Duodenal mucosa (tissue), 2 donors: ENCODE measurements around the gene HS3ST5.
"Not testable (repeated sequence)": the region's sequence is repeated elsewhere in the genome, so short reads cannot be mapped to it uniquely, and the experiment has no call there.

Experiments used
- H3K27ac ChIP-seq: one replicate; pipeline ENCODE4 v1.7.0; 2013; ENCODE audit warnings: low read depth, low read length
- H3K27me3 ChIP-seq, 2 donors: one replicate each; pipeline ENCODE4 v1.7.0; 2013; ENCODE audit warnings: low read length in 2 of 2, control low read depth in 1 of 2; ENCODE audit not compliant: insufficient read depth in 2 of 2, control insufficient read depth in 1 of 2
- H3K36me3 ChIP-seq, 2 donors: one replicate each; pipeline ENCODE4 v1.7.0; 2013; ENCODE audit warnings: low read length in 2 of 2, control low read depth in 1 of 2; ENCODE audit not compliant: insufficient read depth in 2 of 2, control insufficient read depth in 1 of 2
- H3K4me1 ChIP-seq, 2 donors: one replicate each; pipeline ENCODE4 v1.7.0; 2013; ENCODE audit warnings: low read length in 2 of 2, control low read depth in 1 of 2; ENCODE audit not compliant: insufficient read depth in 2 of 2, control insufficient read depth in 1 of 2
- H3K4me3 ChIP-seq, 2 donors: one replicate each; pipeline ENCODE4 v1.7.0; 2013; ENCODE audit warnings: low read length in 2 of 2, low read depth in 1 of 2
- H3K9ac ChIP-seq, 2 donors: one replicate each; pipeline ENCODE4 v1.7.0; 2013; ENCODE audit warnings: low read length in 2 of 2, low read depth in 1 of 2
- H3K9me3 ChIP-seq, 2 donors: one replicate each; pipeline ENCODE4 v1.7.0; 2013; ENCODE audit warnings: low read length in 2 of 2, control low read depth in 1 of 2; ENCODE audit not compliant: control insufficient read depth in 1 of 2

The HS3ST5 gene

DNA sequence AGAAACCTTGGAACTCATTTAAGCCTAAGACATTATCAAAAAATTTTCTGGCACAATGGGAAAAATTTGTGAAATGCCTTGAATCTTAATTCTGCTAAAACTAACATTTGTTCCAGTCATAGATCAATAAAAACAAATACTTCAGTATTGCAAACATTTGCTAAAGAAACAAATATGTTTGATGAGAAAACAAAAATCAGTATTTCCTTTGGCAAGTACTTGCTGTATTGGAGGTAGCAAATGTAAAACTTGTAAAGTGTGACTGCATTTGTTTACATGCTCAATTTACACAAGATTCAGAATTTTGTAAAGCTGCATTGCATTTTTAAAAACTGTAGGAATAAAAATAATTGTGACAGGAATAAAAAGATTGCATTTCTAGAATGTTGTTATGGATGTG, 183.1 kb downstream of the HS3ST5 start:
- Histone ChIP-seq H3K4me3 (no peak overlapping the region), H3K36me3 (no peaks in the 10 kb centered on the region), H3K27ac (no peak overlapping the region), H3K9me3 (no peaks in the 10 kb centered on the region), H3K9ac (no peak overlapping the region), H3K4me1 (peaks cover 0 to 36% of the 10 kb centered on the region in 2 donors), H3K27me3 (no peaks in the 10 kb centered on the region)

DNA sequence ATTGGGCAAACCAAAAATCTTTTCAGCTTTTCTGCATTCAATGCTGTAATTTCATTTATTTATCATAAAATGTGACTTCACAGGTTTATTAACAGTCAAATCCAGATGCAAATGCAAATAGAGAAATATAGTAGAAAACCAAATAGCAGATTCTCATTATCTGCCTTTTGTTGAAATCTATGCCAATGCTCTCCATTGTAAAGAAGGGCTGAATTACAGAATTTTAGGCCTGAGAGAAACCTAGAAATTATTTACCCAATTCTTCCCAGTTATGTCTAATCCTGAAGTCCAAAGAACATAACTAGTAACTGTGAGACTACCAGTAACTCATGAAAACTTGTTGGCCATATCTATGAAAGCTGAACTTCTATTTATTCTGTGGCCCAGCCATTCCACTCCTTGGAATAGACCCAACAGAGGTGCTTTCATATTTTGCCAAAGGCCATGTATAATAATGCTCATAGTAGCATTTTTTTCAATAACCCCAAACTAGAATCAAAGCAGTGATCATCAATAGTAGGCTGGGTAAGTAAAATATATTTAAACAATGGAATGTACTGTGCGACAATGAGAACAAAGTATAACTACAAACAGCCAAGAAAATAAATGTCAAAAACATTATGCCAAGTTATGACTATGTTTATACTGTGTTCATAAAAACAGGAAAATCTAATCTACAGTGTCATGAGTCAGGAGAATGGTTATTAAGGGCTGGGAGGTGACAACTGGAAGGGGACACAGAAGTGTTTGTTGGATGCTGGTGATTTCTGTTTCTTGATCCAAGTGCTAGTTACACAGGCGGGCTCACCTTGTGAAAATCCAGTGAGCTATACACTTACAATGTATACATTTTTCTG, 183.8 kb downstream of the HS3ST5 start:
- H3K36me3 ChIP-seq, result no peaks in the 10 kb centered on the region
- no peak overlapping the region for H3K9ac ChIP-seq
- no peaks in the 10 kb centered on the region for H3K9me3 ChIP-seq
- peaks cover 0 to 34% of the 10 kb centered on the region in 2 donors for H3K4me1 ChIP-seq
- no peak overlapping the region for H3K4me3 ChIP-seq
- no peaks in the 10 kb centered on the region for H3K27me3 ChIP-seq
- no peak overlapping the region for H3K27ac ChIP-seq

DNA sequence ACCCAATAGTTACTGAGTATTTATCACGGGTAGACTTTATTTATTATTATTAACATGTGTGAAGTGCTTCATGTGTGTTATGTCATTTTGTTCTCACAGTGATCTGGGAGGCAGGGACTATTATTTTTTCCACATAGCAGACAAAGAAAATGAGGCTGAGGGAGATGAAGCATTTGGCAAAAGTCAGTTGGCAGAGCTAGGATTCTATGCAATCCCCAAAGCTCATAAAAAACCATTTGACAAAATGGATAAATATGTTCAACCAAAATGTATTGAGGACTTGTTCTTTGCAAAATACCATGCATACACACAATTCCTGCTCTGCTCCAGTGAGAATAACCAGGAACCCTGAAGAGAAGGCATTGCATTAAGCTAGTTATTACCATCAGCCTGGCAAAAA, 184.4 kb downstream of the HS3ST5 start:
- Histone ChIP-seq H3K27me3 (no peaks in the 10 kb centered on the region), H3K4me1 (peaks cover 0 to 30% of the 10 kb centered on the region in 2 donors), H3K4me3 (no peak overlapping the region), H3K27ac (no peak overlapping the region), H3K36me3 (no peaks in the 10 kb centered on the region), H3K9me3 (no peaks in the 10 kb centered on the region), H3K9ac (no peak overlapping the region)

DNA sequence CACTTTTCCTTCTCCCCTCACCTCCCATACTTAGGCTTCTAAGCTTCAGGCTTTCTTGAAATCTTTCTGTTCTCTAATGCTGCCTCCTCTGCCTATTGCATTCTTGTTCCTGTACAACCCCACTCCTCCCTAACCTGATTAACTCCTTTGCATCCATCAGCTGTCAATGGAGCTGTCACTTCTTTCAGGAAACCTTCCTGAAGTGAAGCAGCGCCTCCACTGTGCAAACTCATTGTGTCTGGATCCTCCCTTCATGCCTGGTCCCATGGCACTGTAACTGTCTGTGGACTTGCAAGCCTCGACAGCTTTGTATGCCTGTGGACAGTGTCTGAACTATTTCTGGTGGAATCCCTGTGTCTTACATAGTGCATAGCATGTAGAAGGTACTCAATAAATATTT, 185.0 kb downstream of the HS3ST5 start:
- no peak overlapping the region for H3K27ac ChIP-seq
- H3K4me3 ChIP-seq, result no peak overlapping the region
- peaks cover 0 to 28% of the 10 kb centered on the region in 2 donors for H3K4me1 ChIP-seq
- no peak overlapping the region for H3K9ac ChIP-seq
- H3K9me3 ChIP-seq, result no peaks in the 10 kb centered on the region
- no peaks in the 10 kb centered on the region for H3K27me3 ChIP-seq
- H3K36me3 ChIP-seq, result no peaks in the 10 kb centered on the region

DNA sequence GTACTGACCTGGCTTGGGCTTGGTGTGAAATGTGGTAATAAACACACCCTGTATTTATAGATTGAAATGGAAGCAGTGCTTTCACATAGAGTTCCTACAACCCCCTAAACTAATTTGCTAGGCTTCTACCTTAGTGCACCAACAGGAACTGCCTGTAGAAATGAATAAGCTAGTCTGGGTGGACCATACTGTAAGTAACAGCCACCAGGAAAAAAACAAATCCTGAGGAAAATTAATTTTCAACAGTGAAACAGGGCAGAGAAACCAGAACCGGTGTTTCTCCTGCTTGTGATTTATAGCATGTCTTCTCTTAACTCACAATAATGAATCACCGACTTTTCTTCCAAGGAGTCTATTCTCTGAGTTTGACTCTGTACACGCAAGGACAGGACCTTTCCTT, 187.1 kb downstream of the HS3ST5 start:
- Histone ChIP-seq H3K4me3 (no peak overlapping the region), H3K27me3 (no peaks in the 10 kb centered on the region), H3K9me3 (no peaks in the 10 kb centered on the region), H3K9ac (no peak overlapping the region), H3K4me1 (peaks cover 0 to 24% of the 10 kb centered on the region in 2 donors), H3K36me3 (no peaks in the 10 kb centered on the region), H3K27ac (no peak overlapping the region)

DNA sequence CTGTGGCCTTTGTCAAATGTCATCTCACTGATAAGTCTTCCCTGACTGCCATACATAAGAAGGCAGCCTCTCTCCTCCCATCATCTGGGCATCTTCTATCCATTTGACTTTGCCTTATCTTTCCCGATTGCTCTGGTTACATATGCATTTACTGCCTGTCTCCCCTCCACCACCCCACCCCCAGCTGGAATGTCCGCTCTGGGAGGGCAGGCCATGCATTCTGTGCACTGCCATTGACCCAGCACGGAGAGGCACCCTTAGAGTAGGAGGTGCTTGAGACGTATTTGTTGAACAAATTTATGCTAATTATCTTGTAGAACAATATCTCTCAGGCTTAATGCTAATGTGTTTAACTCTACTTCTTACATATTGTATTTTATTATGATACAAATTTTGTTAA, 188.0 kb downstream of the HS3ST5 start:
- H3K27ac ChIP-seq, result no peak overlapping the region
- H3K27me3 ChIP-seq, result no peaks in the 10 kb centered on the region
- no peaks in the 10 kb centered on the region for H3K36me3 ChIP-seq
- H3K4me1 ChIP-seq, result peaks cover 0 to 24% of the 10 kb centered on the region in 2 donors
- H3K9me3 ChIP-seq, result no peaks in the 10 kb centered on the region
- no peak overlapping the region for H3K9ac ChIP-seq
- H3K4me3 ChIP-seq, result no peak overlapping the region

DNA sequence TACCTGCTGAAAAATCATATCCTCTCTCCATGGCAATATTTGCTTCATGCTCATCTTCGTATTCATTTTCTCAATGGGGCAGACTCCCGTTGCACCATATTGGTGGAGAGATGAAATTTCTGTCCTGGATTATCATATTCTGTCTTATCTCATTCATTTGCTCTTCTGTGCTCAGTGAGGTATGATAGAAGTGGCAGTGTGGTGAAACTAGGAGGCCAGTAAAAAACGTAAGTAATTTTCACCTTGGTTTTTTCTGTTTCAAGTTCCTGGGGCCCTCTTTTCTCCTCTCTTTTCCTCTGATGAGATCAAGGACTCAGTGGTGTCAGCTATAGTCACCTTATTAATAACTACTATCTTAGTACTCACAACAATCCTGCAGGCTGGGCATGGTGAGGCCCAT, 189.4 kb downstream of the HS3ST5 start:
- Histone ChIP-seq H3K4me1 (peaks cover 0 to 12% of the 10 kb centered on the region in 2 donors), H3K27me3 (no peaks in the 10 kb centered on the region), H3K27ac (no peak overlapping the region), H3K36me3 (no peaks in the 10 kb centered on the region), H3K4me3 (no peak overlapping the region), H3K9me3 (no peaks in the 10 kb centered on the region), H3K9ac (no peak overlapping the region)

DNA sequence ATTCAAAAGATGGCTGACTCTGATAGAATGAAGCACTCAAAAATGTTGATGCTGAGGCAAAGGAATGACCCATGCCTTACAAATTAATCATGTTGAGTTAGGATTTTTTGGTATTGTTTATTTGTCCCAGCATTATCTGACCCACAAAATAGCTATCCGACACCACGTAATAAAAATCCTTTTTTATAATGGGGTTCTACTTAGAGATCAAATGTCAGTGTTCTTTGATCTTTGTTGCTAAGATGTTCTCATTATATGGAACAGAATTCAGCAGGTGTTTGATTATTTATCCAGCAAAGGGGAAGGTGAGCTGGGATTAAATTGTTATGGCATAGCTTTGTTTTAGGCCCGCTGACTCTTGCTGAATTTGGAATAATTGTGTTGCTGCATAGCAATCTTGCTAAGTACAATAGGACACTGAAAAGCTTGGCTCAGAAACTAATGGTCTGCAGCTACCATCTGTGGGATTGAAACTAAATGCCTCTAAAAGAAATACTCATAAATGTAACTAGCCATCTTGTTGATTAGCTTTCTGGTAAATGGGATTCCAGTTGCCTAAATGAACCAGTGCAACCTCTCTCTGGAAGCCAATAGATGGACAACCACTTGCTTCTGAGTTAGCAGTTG, 191.6 kb downstream of the HS3ST5 start:
- no peaks in the 10 kb centered on the region for H3K27me3 ChIP-seq
- H3K4me1 ChIP-seq, result no peaks in the 10 kb centered on the region
- no peaks in the 10 kb centered on the region for H3K9me3 ChIP-seq
- H3K27ac ChIP-seq, result no peak overlapping the region
- no peak overlapping the region for H3K4me3 ChIP-seq
- no peaks in the 10 kb centered on the region for H3K36me3 ChIP-seq
- H3K9ac ChIP-seq, result no peak overlapping the region

DNA sequence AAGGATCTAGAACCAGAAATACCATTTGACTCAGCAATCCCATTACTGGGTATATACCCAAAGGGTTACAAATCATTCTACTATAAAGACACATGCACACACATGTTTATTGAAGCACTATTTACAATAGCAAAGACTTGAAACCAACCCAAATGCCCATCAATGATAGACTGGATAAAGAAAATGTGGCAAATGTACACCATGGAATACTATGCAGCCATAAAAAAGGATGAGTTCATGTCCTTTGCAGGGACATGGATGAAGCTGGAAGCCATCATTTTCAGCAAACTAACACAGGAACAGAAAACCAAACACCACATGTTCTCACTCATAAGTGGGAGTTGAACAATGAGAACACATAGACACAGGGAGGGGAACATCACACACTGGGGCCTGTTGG, 193.6 kb downstream of the HS3ST5 start:
- not testable (repeated sequence) for H3K9me3 ChIP-seq, H3K4me1 ChIP-seq, H3K27ac ChIP-seq, H3K4me3 ChIP-seq, H3K36me3 ChIP-seq, H3K27me3 ChIP-seq, H3K9ac ChIP-seq

DNA sequence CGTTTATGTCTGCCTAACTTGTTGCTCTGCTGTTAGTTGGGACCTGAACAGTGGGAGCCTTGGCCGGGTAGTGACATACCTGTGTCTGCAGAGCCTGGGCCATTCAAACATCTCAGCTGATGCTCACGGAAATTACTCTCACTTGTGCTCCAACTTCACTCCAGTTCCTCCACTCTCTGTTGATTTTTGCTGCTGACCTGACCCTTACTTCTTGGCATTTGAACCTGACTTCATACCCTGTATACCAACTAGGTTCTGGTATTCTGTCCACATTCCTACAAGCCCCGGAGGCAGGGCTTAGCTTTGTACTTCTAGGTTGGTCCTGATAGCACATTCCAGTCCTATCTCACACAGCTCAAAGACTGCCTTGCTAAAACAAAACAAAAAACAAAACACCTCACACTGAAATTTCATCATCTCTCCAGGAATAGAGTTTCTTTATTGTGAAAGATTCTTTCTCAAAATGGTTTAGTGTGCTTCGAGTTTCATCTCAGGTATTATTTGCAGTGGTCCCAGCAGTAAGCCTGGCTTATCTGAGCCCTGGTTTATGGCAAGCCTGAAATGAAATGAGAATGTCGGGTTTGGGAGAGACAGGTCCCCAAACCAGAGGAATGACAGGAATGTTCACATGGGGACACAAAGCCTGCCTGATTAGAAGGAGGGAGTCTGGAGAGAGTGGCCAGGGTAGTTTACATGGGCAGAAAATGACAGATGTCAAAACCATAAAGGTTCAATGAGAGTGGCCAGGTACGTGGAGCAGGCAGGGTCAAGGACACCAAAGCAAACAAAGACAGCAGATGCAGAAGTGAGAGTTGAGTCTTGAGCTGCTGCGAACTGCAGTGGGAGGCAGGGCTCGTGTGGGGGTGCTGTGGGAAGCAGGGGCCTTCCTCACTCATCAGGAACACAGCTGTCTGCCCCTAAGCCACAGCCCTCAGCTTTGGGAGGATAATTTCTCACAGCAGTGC, 197.7 kb downstream of the HS3ST5 start:
- H3K27ac ChIP-seq, result no peak overlapping the region
- no peak overlapping the region for H3K9ac ChIP-seq

More for the DNA sequence above, 197.7 kb downstream of the HS3ST5 start:
- Histone ChIP-seq H3K27me3 (no peaks in the 10 kb centered on the region), H3K9me3 (no peaks in the 10 kb centered on the region), H3K4me1 (no peaks in the 10 kb centered on the region), H3K4me3 (no peak overlapping the region), H3K36me3 (no peaks in the 10 kb centered on the region)
